ENCODE data around the gene ANKRD65. TPM values are rescaled to one million over a fixed set of nuclear protein-coding genes. Genes with fewer than 3 reads are reported as not detected.
"Not testable (repeated sequence)": the region's sequence is repeated elsewhere in the genome, so short reads cannot be mapped to it uniquely, and the experiment has no call there.

Gene ANKRD65
- total RNA-seq, 1 donor: 0.54 TPM

DNA sequence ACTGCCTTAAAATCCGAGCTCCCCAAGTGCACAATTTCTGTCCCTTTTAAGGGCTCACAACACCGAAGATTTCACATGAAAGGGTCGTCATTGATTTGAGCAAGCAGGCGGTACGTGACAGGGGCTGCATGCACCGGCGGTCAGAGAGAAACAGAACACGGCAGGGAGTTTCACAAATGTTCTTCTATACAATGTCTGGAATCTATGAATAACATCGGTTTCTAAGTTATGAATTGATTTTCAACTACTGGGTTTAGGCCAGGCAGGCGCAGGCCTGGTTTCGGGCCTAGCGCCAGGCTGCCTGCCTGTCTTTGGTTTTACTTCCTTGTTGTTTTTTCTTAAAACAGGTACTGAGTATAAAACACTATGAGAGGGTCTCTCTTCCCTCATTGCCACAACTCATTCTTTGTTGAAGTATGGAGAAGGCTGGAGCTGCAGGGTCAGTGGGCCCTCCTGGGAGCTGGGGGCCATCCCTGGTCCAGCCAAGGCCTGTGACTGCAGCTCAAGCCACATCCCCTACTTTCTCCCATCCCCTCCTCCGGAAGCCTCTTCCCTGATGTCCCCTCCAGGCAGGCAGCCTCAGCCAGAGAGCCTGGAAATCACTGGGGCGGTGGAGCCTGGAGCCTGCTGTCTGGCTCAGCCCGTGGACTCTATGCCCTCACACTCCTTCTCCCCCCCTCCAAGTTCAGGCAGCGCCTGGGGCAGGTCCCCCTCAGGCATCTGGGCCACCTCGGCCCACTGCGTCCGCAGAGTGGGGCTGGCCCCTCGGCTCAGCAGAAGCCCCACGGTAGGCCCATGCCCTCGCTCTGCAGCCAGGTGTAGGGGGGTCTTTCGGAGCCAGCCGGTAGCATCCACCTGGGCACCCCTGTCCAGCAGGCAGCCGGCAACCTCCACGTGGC lies 2.4 kb downstream of the ANKRD65 start:
- no peak for DNase-seq (ENCODE audit: low read depth in 2 of 3, low spot score in 2 of 3)

GRCh38 chr1:1417825-1418463 lies 3.1 kb downstream of the ANKRD65 start:
- DNase-seq (ENCODE audit: low read depth in 2 of 3, low spot score in 2 of 3): not testable (repeated sequence)

DNA sequence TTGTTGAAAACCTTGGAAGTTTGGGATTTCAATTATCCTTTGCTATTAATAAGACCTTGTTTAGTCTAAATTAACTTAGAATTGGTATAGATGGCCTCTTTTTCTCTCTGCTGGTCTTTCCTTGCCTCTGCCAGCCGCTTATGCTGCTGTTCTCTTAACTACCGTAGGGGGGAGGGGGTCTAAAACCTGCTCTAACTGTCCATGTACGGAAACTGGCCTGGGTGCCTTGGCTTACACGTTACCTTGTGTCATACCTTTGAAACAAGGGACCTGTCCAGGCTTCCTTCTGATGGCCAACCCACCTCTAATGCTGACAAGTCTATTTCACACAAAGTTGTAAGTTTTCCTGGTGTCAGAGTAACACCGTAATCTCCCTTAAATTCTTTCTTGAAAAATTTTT lies 3.7 kb downstream of the ANKRD65 start:
- not testable (repeated sequence) for DNase-seq (ENCODE audit: low read depth in 2 of 3, low spot score in 2 of 3)

- DNase-seq (ENCODE audit: low read depth in 2 of 3, low spot score in 2 of 3): no peak
These were observed 5.3 kb downstream of the ANKRD65 start for GRCh38 chr1:1415751-1416150.

DNA sequence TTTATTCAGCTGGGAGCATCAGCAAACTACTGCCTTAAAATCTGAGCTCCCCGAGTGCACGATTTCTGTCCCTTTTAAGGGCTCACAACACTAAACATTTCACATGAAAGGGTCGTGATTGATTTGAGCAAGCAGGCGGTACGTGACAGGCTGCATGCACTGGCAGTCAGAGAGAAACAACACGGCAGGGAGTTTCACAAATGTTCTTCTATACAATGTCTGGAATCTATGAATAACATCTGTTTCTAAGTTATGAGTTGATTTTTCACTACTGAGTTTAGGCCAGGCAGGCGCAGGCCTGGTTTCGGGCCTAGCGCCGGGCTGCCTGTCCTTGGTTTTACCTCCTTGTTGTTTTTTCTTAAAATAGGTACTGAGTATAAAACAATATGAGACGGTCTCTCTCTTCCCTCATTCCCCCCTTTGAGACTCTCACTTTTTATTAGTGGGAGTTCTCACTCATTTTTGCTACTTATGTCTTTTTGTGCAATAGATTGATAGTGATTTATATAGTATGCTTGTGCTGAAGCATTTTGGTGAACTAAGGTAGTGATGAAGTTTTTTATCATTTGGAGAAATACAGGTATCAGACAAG lies 8.7 kb downstream of the ANKRD65 start:
- DNase-seq (ENCODE audit: low read depth in 2 of 3, low spot score in 2 of 3): not testable (repeated sequence)

- DNase-seq (ENCODE audit: low read depth in 2 of 3, low spot score in 2 of 3): no peak
These were observed 9.4 kb downstream of the ANKRD65 start for GRCh38 chr1:1411626-1412025.

DNA sequence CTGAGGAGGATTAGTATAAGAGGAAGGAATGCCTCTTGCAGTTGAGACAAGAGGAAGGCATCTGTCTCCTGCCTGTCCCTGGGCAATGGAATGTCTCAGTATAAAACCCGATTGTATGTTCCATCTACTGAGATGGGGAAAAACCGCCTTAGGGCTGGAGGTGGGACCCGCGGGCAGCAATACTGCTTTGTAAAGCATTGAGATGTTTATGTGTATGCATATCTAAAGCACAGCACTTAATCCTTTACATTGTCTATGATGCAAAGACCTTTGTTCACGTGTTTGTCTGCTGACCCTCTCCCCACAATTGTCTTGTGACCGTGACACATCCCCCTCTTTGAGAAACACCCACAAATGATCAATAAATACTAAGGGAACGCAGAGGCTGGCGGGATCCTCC lies 10.8 kb downstream of the ANKRD65 start:
- DNase-seq (ENCODE audit: low read depth in 2 of 3, low spot score in 2 of 3): not testable (repeated sequence)

- DNase-seq (ENCODE audit: low read depth in 2 of 3, low spot score in 2 of 3): peak in 2 of 3 donors; percentile 62 to 64
These were observed 13.3 kb downstream of the ANKRD65 start for GRCh38 chr1:1407636-1408318.

- DNase-seq (ENCODE audit: low read depth in 2 of 3, low spot score in 2 of 3): peak; percentile 88 to 96 (median 94)
These were observed 14.0 kb downstream of the ANKRD65 start, which contains the start of gene MRPL20 for GRCh38 chr1:1406821-1407635. Gene MRPL20, minus strand, starts transcription at chr1:1407293. Its CDS starts 76 bp downstream, at chr1:1407217.

- no peak for DNase-seq (ENCODE audit: low read depth in 2 of 3, low spot score in 2 of 3)
These were observed 14.8 kb downstream of the ANKRD65 start for GRCh38 chr1:1406101-1406820.

GRCh38 chr1:1403653-1404052 lies 17.4 kb downstream of the ANKRD65 start:
- no peak for DNase-seq (ENCODE audit: low read depth in 2 of 3, low spot score in 2 of 3)

DNA sequence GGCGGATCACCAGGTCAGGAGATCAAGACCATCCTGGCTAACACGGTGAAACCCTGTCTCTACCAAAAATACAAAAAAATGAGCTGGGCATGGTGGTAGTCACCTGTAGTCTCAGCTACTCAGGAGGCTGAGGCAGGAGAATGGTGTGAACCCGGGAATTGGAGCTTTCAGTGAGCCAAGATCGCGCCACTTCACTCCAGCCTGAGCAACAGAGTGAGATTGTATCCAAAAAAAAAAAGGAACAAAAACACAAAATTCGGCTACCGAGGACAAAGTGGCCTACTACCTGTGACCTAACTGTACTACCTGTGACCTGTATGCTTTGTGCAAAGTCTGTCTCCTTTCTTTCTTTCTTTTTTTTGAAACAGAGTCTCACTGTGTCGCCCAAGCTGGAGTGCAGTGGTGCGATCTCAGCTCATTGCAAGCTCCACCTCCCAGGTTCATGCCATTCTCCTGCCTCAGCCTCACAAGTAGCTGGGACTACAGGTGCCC lies 18.1 kb downstream of the ANKRD65 start:
- DNase-seq (ENCODE audit: low read depth in 2 of 3, low spot score in 2 of 3): not testable (repeated sequence)

DNA sequence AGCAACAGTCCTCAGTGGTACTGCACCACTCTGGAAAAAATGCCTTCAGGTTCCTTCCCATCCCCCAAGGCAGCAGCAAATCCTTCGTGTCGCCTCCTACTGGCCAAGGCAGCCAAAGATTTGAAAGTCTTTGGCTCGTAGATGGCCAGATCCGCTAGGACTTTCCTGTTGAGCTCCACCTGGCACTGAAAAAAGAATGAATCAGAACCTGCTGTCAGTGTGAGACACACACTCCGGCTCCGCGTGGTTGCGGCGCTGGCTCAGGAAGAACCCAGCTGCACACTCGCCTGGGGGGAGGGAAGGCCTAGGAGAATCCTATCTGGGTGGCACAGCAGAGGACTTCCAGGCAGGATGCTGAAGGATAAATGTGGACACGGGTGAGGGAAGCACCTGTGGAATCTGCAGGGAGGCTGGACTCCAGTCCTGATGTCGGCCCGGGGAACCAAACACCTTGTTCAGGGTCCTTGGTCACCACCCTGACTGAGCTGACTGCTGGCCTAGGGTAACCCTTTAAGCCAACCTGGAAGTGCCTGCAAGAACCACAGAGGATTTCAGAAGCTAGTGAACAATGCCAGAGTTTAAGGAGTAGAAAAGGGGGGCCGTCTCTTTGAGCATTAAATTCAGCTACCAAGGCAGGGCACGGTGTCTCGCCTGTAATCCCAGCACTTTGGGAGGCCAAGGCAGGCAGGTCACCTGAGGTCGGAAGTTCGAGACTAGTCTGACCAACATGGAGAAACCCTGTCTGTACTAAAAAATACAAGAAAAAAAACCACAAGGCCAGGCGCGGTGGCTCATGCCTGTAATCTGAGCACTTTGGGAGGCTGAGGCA lies 18.8 kb downstream of the ANKRD65 start:
- peak in 2 of 3 donors; percentile 42 to 60 for DNase-seq (ENCODE audit: low read depth in 2 of 3, low spot score in 2 of 3)

DNA sequence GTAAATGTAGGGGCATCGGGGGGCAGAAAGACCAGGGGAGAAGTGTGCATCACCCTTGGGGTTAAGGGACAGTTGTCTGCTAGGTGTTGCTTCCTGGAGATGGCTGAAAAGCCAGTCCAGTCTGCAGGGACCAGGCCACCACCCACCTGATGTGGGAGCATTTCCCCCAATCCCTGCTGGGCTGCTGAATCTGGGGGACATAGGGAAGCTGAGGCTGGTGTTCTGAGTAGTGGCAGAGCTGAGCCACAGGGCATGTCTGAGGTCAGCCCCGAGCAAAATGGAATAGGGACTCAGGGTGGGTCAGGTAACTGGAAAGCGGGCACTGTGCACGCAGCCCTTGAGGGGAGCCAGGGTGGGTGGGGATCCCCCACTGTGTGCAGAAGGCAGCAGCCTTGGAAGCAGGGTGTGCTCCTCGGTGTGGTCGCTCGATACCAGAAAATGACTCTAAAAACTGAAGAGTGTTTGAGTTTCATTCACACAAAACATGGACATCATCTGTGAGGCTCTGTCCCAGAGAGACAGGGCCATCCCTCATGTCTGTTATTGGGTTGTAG lies 19.5 kb downstream of the ANKRD65 start:
- DNase-seq (ENCODE audit: low read depth in 2 of 3, low spot score in 2 of 3): no peak

- no peak for DNase-seq (ENCODE audit: low read depth in 2 of 3, low spot score in 2 of 3)
These were observed 20.3 kb downstream of the ANKRD65 start for GRCh38 chr1:1400576-1401456.

GRCh38 chr1:1399872-1400575 lies 21.1 kb downstream of the ANKRD65 start:
- DNase-seq (ENCODE audit: low read depth in 2 of 3, low spot score in 2 of 3): no peak

Data from hematopoietic multipotent progenitor cell (in vitro differentiated cells).